ENCODE data around the gene BRD4. TPM values are rescaled to one million over a fixed set of nuclear protein-coding genes. Genes with fewer than 3 reads are reported as not detected.

BRD4 gene
- total RNA-seq, 6 donors from 2014 or later = 41.9 to 117 (median 79.3) TPM

GRCh38 chr19:15239337-15239949 is 92.9 kb downstream of the BRD4 start:
- Histone ChIP-seq H3K27me3 (no peaks in the 10 kb centered on the region), H3K4me3 (no peak overlapping the region), H3K36me3 (peaks cover 27 to 89% (median 81%) of the 10 kb centered on the region in 4 donors), H3K9me3 (no peaks in the 10 kb centered on the region), H3K4me1 (peaks cover 0 to 9% (median 3%) of the 10 kb centered on the region in 4 donors), H3K27ac (no peak overlapping the region)
- WGBS, 2 donors = 87 to 94% methylated on average over 7 to 18 of the region's 26 CpGs
- TF ChIP-seq, protein P1, sequence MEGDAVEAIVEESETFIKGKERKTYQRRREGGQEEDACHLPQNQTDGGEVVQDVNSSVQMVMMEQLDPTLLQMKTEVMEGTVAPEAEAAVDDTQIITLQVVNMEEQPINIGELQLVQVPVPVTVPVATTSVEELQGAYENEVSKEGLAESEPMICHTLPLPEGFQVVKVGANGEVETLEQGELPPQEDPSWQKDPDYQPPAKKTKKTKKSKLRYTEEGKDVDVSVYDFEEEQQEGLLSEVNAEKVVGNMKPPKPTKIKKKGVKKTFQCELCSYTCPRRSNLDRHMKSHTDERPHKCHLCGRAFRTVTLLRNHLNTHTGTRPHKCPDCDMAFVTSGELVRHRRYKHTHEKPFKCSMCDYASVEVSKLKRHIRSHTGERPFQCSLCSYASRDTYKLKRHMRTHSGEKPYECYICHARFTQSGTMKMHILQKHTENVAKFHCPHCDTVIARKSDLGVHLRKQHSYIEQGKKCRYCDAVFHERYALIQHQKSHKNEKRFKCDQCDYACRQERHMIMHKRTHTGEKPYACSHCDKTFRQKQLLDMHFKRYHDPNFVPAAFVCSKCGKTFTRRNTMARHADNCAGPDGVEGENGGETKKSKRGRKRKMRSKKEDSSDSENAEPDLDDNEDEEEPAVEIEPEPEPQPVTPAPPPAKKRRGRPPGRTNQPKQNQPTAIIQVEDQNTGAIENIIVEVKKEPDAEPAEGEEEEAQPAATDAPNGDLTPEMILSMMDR (IDR thresholded peaks at IDR 0.05) = no peak
- TF ChIP-seq POLR2A (IDR thresholded peaks at IDR 0.05) (no peak), POLR2AphosphoS5 (IDR thresholded peaks at IDR 0.05) (no peak), EP300 (IDR thresholded peaks at IDR 0.05) (no peak)
- DNase-seq = no peak
- no peak for ATAC-seq (ENCODE audit: low FRiP score in 2 of 2)

GRCh38 chr19:15238639-15239155 is 93.6 kb downstream of the BRD4 start:
- DNase-seq = no peak
- Histone ChIP-seq H3K4me1 (peaks cover 0 to 9% (median 6%) of the 10 kb centered on the region in 4 donors), H3K36me3 (peaks cover 22 to 83% (median 74%) of the 10 kb centered on the region in 4 donors), H3K4me3 (no peak overlapping the region), H3K9me3 (no peaks in the 10 kb centered on the region), H3K27ac (peak overlapping the region in 1 of 4 donors; percentile 14), H3K27me3 (no peaks in the 10 kb centered on the region)
- no peak for TF ChIP-seq POLR2AphosphoS5 (IDR thresholded peaks at IDR 0.05)
- no peak for TF ChIP-seq EP300 (IDR thresholded peaks at IDR 0.05)
- no peak for TF ChIP-seq POLR2A (IDR thresholded peaks at IDR 0.05)
- TF ChIP-seq, protein P1 (IDR thresholded peaks at IDR 0.05) = no peak
- ATAC-seq (ENCODE audit: low FRiP score in 2 of 2) = no peak
- 92 to 97% methylated on average over 25 to 28 of the region's 29 CpGs for WGBS, 2 donors

DNA sequence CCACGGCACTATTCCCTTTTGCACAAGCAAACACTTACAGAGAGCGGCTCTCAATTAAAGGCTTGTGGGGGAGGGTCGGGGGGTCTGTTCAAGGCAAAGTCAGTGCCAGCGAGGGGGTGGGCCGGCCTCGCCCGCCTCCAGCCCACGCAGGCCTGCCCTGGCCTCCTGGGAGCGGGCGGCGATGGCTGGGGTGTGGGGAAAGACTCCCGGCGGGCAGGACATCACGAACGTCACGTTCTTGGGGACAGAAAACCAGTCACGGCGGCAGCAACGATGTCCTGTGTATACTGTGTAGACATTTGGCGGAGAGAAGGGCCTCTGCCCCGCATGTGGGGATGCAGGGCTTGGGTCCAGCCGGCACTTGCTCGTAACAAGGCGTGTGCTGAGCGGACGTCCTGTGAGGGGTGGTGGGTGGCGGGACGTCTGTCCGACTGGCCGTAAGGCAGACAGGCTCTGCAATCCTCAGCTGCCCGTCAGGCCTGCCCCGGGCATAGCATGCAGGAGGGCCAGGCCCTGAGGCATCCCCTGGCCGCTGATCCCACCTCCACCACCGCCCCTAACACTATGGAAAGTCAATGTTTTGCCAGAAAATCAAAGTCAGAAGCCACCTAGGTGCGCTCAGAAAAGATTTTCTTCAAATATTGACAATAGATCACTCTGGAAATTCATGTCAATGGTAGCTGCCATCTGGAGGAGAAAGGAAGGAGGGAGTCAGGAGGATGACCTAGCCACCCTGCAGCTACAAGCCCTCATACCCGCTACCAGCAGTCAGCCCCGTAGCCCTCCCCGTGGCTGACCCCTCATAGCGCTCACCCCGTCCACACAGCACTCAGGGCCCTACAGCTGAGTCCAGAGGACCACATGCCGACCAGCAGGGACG is 94.3 kb downstream of the BRD4 start:
- no peaks in the 10 kb centered on the region for H3K9me3 ChIP-seq
- peak overlapping the region in 1 of 4 donors; percentile 14 for H3K27ac ChIP-seq
- WGBS, 2 donors = 89 to 94% methylated on average over 40 of the region's 42 CpGs
- ATAC-seq (ENCODE audit: low FRiP score in 2 of 2) = no peak
- TF ChIP-seq, protein P1 (IDR thresholded peaks at IDR 0.05) = no peak
- TF ChIP-seq POLR2A (IDR thresholded peaks at IDR 0.05) (no peak), EP300 (IDR thresholded peaks at IDR 0.05) (no peak), POLR2AphosphoS5 (IDR thresholded peaks at IDR 0.05) (no peak)
- H3K4me3 ChIP-seq = no peak overlapping the region
- DNase-seq = no peak
- H3K4me1 ChIP-seq = peaks cover 0 to 16% (median 13%) of the 10 kb centered on the region in 4 donors
- H3K36me3 ChIP-seq = peaks cover 19 to 76% (median 67%) of the 10 kb centered on the region in 4 donors
- no peaks in the 10 kb centered on the region for H3K27me3 ChIP-seq

DNA sequence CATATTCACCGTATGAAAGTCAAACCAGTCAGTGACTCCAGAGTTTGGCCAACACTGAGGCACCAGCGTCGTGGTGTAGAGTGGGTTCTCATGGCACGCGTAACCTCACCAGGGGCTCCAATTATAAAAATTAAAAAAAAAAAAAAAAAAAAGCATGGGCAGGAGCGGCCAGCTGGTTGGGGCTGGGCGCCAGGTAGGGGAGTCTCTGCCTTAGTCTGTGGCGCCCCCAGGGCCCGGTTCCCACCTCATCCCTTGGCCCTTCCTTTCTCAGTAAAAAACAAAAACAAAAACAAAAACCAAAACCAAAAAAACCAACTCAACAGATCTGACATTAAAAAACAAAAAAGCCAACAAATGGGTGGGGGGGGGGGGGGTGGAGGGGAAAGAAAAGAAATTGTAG is 95.5 kb downstream of the BRD4 start:
- Histone ChIP-seq H3K4me1 (peaks cover 10 to 27% (median 24%) of the 10 kb centered on the region in 4 donors), H3K36me3 (peaks cover 15 to 65% (median 57%) of the 10 kb centered on the region in 4 donors), H3K4me3 (no peak overlapping the region), H3K27ac (no peak overlapping the region), H3K9me3 (no peaks in the 10 kb centered on the region), H3K27me3 (peaks cover 0 to 5% (median 1%) of the 10 kb centered on the region in 4 donors)
- no peak for ATAC-seq (ENCODE audit: low FRiP score in 2 of 2)
- 91% methylated on average over 9 of the region's 9 CpGs for WGBS, 2 donors
- DNase-seq = no peak
- no peak for TF ChIP-seq POLR2A (IDR thresholded peaks at IDR 0.05)

- Histone ChIP-seq H3K9me3 (no peaks in the 10 kb centered on the region), H3K4me3 (no peak overlapping the region), H3K27ac (no peak overlapping the region), H3K4me1 (peaks cover 10 to 31% (median 26%) of the 10 kb centered on the region in 4 donors), H3K36me3 (peaks cover 15 to 54% (median 49%) of the 10 kb centered on the region in 4 donors), H3K27me3 (peaks cover 0 to 7% (median 3%) of the 10 kb centered on the region in 4 donors)
- no peak for TF ChIP-seq EP300 (IDR thresholded peaks at IDR 0.05)
- ATAC-seq (ENCODE audit: low FRiP score in 2 of 2) = no peak
- no peak for DNase-seq
- whole genome bisulfite sequencing, 2 donors = 64 to 73% methylated on average over 2 of the region's 2 CpGs
Observed at GRCh38 chr19:15235781-15236180, 96.6 kb downstream of the BRD4 start.

Measured in upper lobe of left lung (tissue), 6 donors.